ENCODE results near the gene RNLS. TPM values are rescaled to one million over a fixed set of nuclear protein-coding genes. Genes with fewer than 3 reads are reported as not detected.

RNLS gene
- total and polyA plus RNA-seq, 7 donors, result 3.9 to 19.2 (median 8.8) TPM

GRCh38 chr10:88461426-88461825, 121.7 kb downstream of the RNLS start:
- H3K36me3 ChIP-seq, result no peaks in the 10 kb centered on the region
- WGBS, 2 donors, result 69 to 77% methylated on average over 1 of the region's 1 CpG
- intact Hi-C loops (cut with DNase I), result no loop called here

GRCh38 chr10:88459530-88459929, 123.6 kb downstream of the RNLS start:
- Histone ChIP-seq H3K4me1 (no peaks in the 10 kb centered on the region), H3K27me3 (no peaks in the 10 kb centered on the region), H3K4me3 (no peak overlapping the region), H3K27ac (no peak overlapping the region), H3K36me3 (no peaks in the 10 kb centered on the region), H3K9me3 (no peaks in the 10 kb centered on the region)
- intact Hi-C loops (cut with DNase I), result no loop called here
- no peak for TF ChIP-seq EP300 (IDR thresholded peaks at IDR 0.05)
- no peak for TF ChIP-seq POLR2A (IDR thresholded peaks at IDR 0.05)
- TF ChIP-seq CTCF (IDR thresholded peaks at IDR 0.05), result no peak
- TF ChIP-seq POLR2AphosphoS5 (IDR thresholded peaks at IDR 0.05), result no peak
- no peak for DNase-seq
- 77 to 79% methylated on average over 4 of the region's 4 CpGs for WGBS, 2 donors

More at GRCh38 chr10:88461426-88461825, 121.7 kb downstream of the RNLS start:
- no peak overlapping the region for H3K4me3 ChIP-seq
- H3K9me3 ChIP-seq, result no peaks in the 10 kb centered on the region
- no peak for DNase-seq
- H3K27ac ChIP-seq, result no peak overlapping the region
- H3K27me3 ChIP-seq, result no peaks in the 10 kb centered on the region
- TF ChIP-seq EP300 (IDR thresholded peaks at IDR 0.05), result no peak
- no peaks in the 10 kb centered on the region for H3K4me1 ChIP-seq

GRCh38 chr10:88458209-88458608, 124.9 kb downstream of the RNLS start:
- intact Hi-C loops (cut with DNase I), result no loop called here
- no peak for DNase-seq
- H3K4me1 ChIP-seq, result no peaks in the 10 kb centered on the region
- no peak overlapping the region for H3K4me3 ChIP-seq
- no peak for TF ChIP-seq POLR2A (IDR thresholded peaks at IDR 0.05)
- no peak for TF ChIP-seq EP300 (IDR thresholded peaks at IDR 0.05)
- TF ChIP-seq POLR2AphosphoS5 (IDR thresholded peaks at IDR 0.05), result no peak
- no peaks in the 10 kb centered on the region for H3K36me3 ChIP-seq
- no peaks in the 10 kb centered on the region for H3K27me3 ChIP-seq
- H3K27ac ChIP-seq, result no peak overlapping the region
- WGBS, 2 donors, result 69 to 89% methylated on average over 3 of the region's 3 CpGs
- H3K9me3 ChIP-seq, result no peaks in the 10 kb centered on the region

GRCh38 chr10:88457660-88458059, 125.5 kb downstream of the RNLS start:
- Histone ChIP-seq H3K9me3 (no peaks in the 10 kb centered on the region), H3K27me3 (no peaks in the 10 kb centered on the region), H3K36me3 (no peaks in the 10 kb centered on the region), H3K4me3 (no peak overlapping the region), H3K27ac (no peak overlapping the region), H3K4me1 (no peaks in the 10 kb centered on the region)
- no peak for DNase-seq
- intact Hi-C loops (cut with DNase I), result no loop called here
- TF ChIP-seq EP300 (IDR thresholded peaks at IDR 0.05), result no peak
- TF ChIP-seq POLR2AphosphoS5 (IDR thresholded peaks at IDR 0.05), result no peak
- no peak for TF ChIP-seq CTCF (IDR thresholded peaks at IDR 0.05)
- TF ChIP-seq POLR2A (IDR thresholded peaks at IDR 0.05), result no peak
- 69 to 73% methylated on average over 3 of the region's 3 CpGs for WGBS, 2 donors

GRCh38 chr10:88456730-88457129, 126.4 kb downstream of the RNLS start:
- Histone ChIP-seq H3K27me3 (no peaks in the 10 kb centered on the region), H3K9me3 (no peaks in the 10 kb centered on the region), H3K4me3 (no peak overlapping the region), H3K27ac (no peak overlapping the region), H3K36me3 (no peaks in the 10 kb centered on the region), H3K4me1 (no peaks in the 10 kb centered on the region)
- intact Hi-C loops (cut with DNase I), result no loop called here
- 72 to 79% methylated on average over 3 of the region's 3 CpGs for WGBS, 2 donors
- TF ChIP-seq CTCF (IDR thresholded peaks at IDR 0.05) (no peak), POLR2A (IDR thresholded peaks at IDR 0.05) (no peak), EP300 (IDR thresholded peaks at IDR 0.05) (no peak), POLR2AphosphoS5 (IDR thresholded peaks at IDR 0.05) (no peak)
- DNase-seq, result no peak

- H3K36me3 ChIP-seq, result no peaks in the 10 kb centered on the region
- H3K9me3 ChIP-seq, result no peaks in the 10 kb centered on the region
- intact Hi-C loops (cut with DNase I), result no loop called here
- H3K27ac ChIP-seq, result no peak overlapping the region
- H3K4me3 ChIP-seq, result no peak overlapping the region
- WGBS, 2 donors, result 86 to 93% methylated on average over 2 of the region's 2 CpGs
- H3K27me3 ChIP-seq, result no peaks in the 10 kb centered on the region
- no peaks in the 10 kb centered on the region for H3K4me1 ChIP-seq
- DNase-seq, result no peak
- TF ChIP-seq EP300 (IDR thresholded peaks at IDR 0.05) (no peak), POLR2AphosphoS5 (IDR thresholded peaks at IDR 0.05) (no peak), CTCF (IDR thresholded peaks at IDR 0.05) (no peak), POLR2A (IDR thresholded peaks at IDR 0.05) (no peak)
Measured at GRCh38 chr10:88455831-88456230, 127.3 kb downstream of the RNLS start.

Measured in sigmoid colon (tissue), 7 donors.